GM23338 (cell line): ENCODE data around the gene RPN2. TPM values are rescaled to one million over a fixed set of nuclear protein-coding genes. Genes with fewer than 3 reads are reported as not detected.
A peak's percentile ranks its signal among the peaks of the same experiment; 100 is the strongest.

Source experiments
- ATAC-seq: fragments of 200-7000 bp; cut with Tn5 transposase; 3 replicates; pipeline ENCODE4 v1.9.1; 2020
- DNase-seq: peaks from one replicate; pipeline ENCODE4 v3.0.0-alpha.2; 2015; ENCODE audit warnings: low spot score
- H2AFZ ChIP-seq: fragments of 200-600 bp; sonication (generic); 2 replicates; pipeline ENCODE4 v1.8.0; 2016; ENCODE audit warnings: antibody characterized with exemption, mild to moderate bottlenecking, moderate library complexity
- H3F3A ChIP-seq: fragments of 200-600 bp; sonication (generic); replicated peaks from 2 replicates; pipeline ENCODE4 v1.8.0; 2017; ENCODE audit warnings: antibody characterized with exemption, mixed run types, low read depth
- H3K27ac ChIP-seq: fragments of 200-600 bp; sonication (generic); 2 replicates; pipeline ENCODE4 v1.6.1; 2016; ENCODE audit warnings: low read depth
- H3K27me3 ChIP-seq: fragments of 200-600 bp; sonication (generic); 2 replicates; pipeline ENCODE4 v1.8.0; 2016; ENCODE audit warnings: mild to moderate bottlenecking, mixed run types, moderate library complexity; ENCODE audit not compliant: insufficient read depth
- H3K36me3 ChIP-seq: fragments of 200-600 bp; sonication (generic); 2 replicates; pipeline ENCODE4 v1.8.0; 2016; ENCODE audit warnings: mild to moderate bottlenecking; ENCODE audit not compliant: insufficient read depth
- H3K4me1 ChIP-seq: fragments of 200-600 bp; sonication (generic); 2 replicates; pipeline ENCODE4 v1.8.0; 2016; ENCODE audit warnings: mild to moderate bottlenecking, moderate library complexity; ENCODE audit not compliant: insufficient read depth
- H3K4me2 ChIP-seq: fragments of 200-600 bp; sonication (generic); 2 replicates; pipeline ENCODE4 v1.7.1; 2017; ENCODE audit warnings: mixed run types
- H3K4me3 ChIP-seq: fragments of 200-600 bp; sonication (generic); 2 replicates; pipeline ENCODE4 v1.6.1; 2016; ENCODE audit warnings: mixed run types
- H3K79me2 ChIP-seq: fragments of 200-600 bp; sonication (generic); replicated peaks from 2 replicates; pipeline ENCODE4 v1.8.0; 2017; ENCODE audit warnings: mild to moderate bottlenecking; ENCODE audit not compliant: insufficient read depth
- H3K9me2 ChIP-seq: fragments of 200-600 bp; sonication (generic); 2 replicates; pipeline ENCODE4 v1.8.0; 2017; ENCODE audit not compliant: insufficient read depth
- H4K20me1 ChIP-seq: fragments of 200-600 bp; sonication (generic); replicated peaks from 2 replicates; pipeline ENCODE4 v1.8.0; 2017; ENCODE audit warnings: mild to moderate bottlenecking; ENCODE audit not compliant: insufficient read depth
- H3K27ac Mint-ChIP-seq: 2 replicates; pipeline ENCODE4 v1.8.0; 2020; ENCODE audit warnings: inconsistent platforms, mild to moderate bottlenecking, moderate library complexity, mixed read lengths
- H3K27me3 Mint-ChIP-seq: 3 replicates; pipeline ENCODE4 v1.8.0; 2022; ENCODE audit warnings: low read depth, mild to moderate bottlenecking, moderate library complexity, mixed read lengths, inconsistent platforms; ENCODE audit not compliant: insufficient read depth, poor library complexity
- H3K36me3 Mint-ChIP-seq: 3 replicates; pipeline ENCODE4 v1.8.0; 2021; ENCODE audit warnings: low read depth, mild to moderate bottlenecking, inconsistent platforms, moderate library complexity, mixed read lengths
- H3K4me1 Mint-ChIP-seq: 3 replicates; pipeline ENCODE4 v1.8.0; 2020; ENCODE audit warnings: mild to moderate bottlenecking, inconsistent platforms, mixed read lengths
- H3K4me3 Mint-ChIP-seq: 3 replicates; pipeline ENCODE4 v1.8.0; 2021; ENCODE audit warnings: moderate library complexity, mild to moderate bottlenecking, inconsistent platforms, mixed read lengths
- H3K9me3 Mint-ChIP-seq: 3 replicates; pipeline ENCODE4 v1.8.0; 2020; ENCODE audit warnings: moderate library complexity, mild to moderate bottlenecking, inconsistent platforms, mixed read lengths
- CREB1 ChIP-seq: fragments of 250-450 bp; sonication (Bioruptor Pico); IDR thresholded peaks from 2 replicates; pipeline ENCODE4 v1.5.0; 2020; ENCODE audit warnings: low read depth, mild to moderate bottlenecking, moderate library complexity
- CTCF ChIP-seq, 2 experiments: fragments of 200-600 bp in 1 of 2; sonication (generic) in 1 of 2; conservative IDR thresholded peaks; 2 replicates each; pipeline versions ENCODE4 v1.5.1 to v1.6.1; 2016 to 2017; ENCODE audit warnings: antibody characterized with exemption in 2 of 2, low read depth in 2 of 2, mild to moderate bottlenecking in 2 of 2, moderate library complexity in 1 of 2
- ETS1 ChIP-seq: IDR thresholded peaks from 2 replicates; pipeline ENCODE4 v1.6.1; 2016; ENCODE audit warnings: antibody characterized with exemption
- EZH2 ChIP-seq: fragments of 200-600 bp; sonication (generic); IDR thresholded peaks from one replicate; pipeline ENCODE4 v1.8.0; 2017; ENCODE audit warnings: antibody characterized with exemption, mild to moderate bottlenecking, low read depth; ENCODE audit not compliant: unreplicated experiment
- EZH2phosphoT487 ChIP-seq: fragments of 200-600 bp; sonication (generic); IDR thresholded peaks from one replicate; pipeline ENCODE4 v1.8.1; 2018; ENCODE audit warnings: antibody characterized with exemption; ENCODE audit not compliant: unreplicated experiment
- JUNB ChIP-seq: IDR thresholded peaks from one replicate; pipeline ENCODE4 v1.6.1; 2016; ENCODE audit warnings: antibody characterized with exemption; ENCODE audit not compliant: unreplicated experiment
- NANOG ChIP-seq: IDR thresholded peaks from 2 replicates; pipeline ENCODE4 v1.6.1; 2016; ENCODE audit warnings: antibody characterized with exemption, borderline replicate concordance
- POLR2AphosphoS5 ChIP-seq: IDR thresholded peaks from 2 replicates; pipeline ENCODE4 v1.6.1; 2016; ENCODE audit warnings: antibody characterized with exemption, low read depth
- REST ChIP-seq: IDR thresholded peaks from one replicate; pipeline ENCODE4 v1.6.1; 2018; ENCODE audit warnings: antibody characterized with exemption; ENCODE audit not compliant: unreplicated experiment
- STAT1 ChIP-seq: IDR thresholded peaks from one replicate; pipeline ENCODE4 v1.6.1; 2016; ENCODE audit warnings: antibody characterized with exemption; ENCODE audit not compliant: unreplicated experiment
- ZNF114 ChIP-seq: fragments of 250-450 bp; sonication (Bioruptor Pico); IDR thresholded peaks from 2 replicates; pipeline ENCODE4 v1.5.0; 2020; ENCODE audit warnings: mild to moderate bottlenecking, moderate library complexity
- ZNF331 ChIP-seq: fragments of 250-450 bp; sonication (Bioruptor Pico); IDR thresholded peaks from 2 replicates; pipeline ENCODE4 v1.5.0; 2020; ENCODE audit warnings: low read depth, mild to moderate bottlenecking, moderate library complexity
- ZNF462 ChIP-seq: fragments of 250-450 bp; sonication (Bioruptor Pico); IDR thresholded peaks from 2 replicates; pipeline ENCODE4 v1.5.0; 2020; ENCODE audit warnings: mild to moderate bottlenecking, moderate library complexity
- polyA plus RNA-seq: library from polyadenylated mRNA; unstranded; fragments of >200 nt; fragmentation: Nextera tagmentation; extraction: Ambion mirVana; gene quantifications from 2 replicates; pipeline ENCODE4 v1.2.1, GENCODE V29; 2016
- total RNA-seq: library from RNA; depleted of rRNA; stranded (reverse); fragments of >200 nt; shearing (Covaris generic); gene quantifications from 2 replicates; pipeline ENCODE4 v1.2.3, GENCODE V29; 2014

RPN2 gene
- total and polyA plus RNA-seq, 2 experiments from 2014 or later: 244 to 302 TPM

GRCh38 chr20:37189416-37190016, 10.4 kb downstream of the RPN2 start:
- Histone ChIP-seq H3K4me1 (peaks cover 14% of the 10 kb centered on the region; the same call in 1 of the 2 replicates), H3K9me2 (no peaks in the 10 kb centered on the region), H3K4me2 (no peak overlapping the region), H3K27me3 (no peaks in the 10 kb centered on the region), H3K4me3 (no peak overlapping the region), H3F3A (peaks cover 6% of the 10 kb centered on the region), H3K36me3 (peaks cover 30% of the 10 kb centered on the region), H2AFZ (no peak overlapping the region), H3K79me2 (peaks cover 96% of the 10 kb centered on the region), H3K27ac (peak overlapping the region; percentile 68), H4K20me1 (peaks cover 84% of the 10 kb centered on the region)
- Mint-ChIP-seq H3K4me3 (no peak overlapping the region), H3K9me3 (no peaks in the 10 kb centered on the region), H3K27ac (no peak overlapping the region), H3K4me1 (peaks cover 19% of the 10 kb centered on the region), H3K36me3 (peaks cover 60% of the 10 kb centered on the region), H3K27me3 (peaks cover 8% of the 10 kb centered on the region)
- no peak for ATAC-seq
- no peak for TF ChIP-seq EZH2
- TF ChIP-seq EZH2phosphoT487: no peak
- TF ChIP-seq ETS1: no peak
- TF ChIP-seq ZNF331 (CRISPR knock-in tag): no peak
- no peak for TF ChIP-seq ZNF462 (CRISPR knock-in tag)
- TF ChIP-seq JUNB: no peak
- TF ChIP-seq CREB1: no peak
- TF ChIP-seq REST: no peak
- no peak for TF ChIP-seq ZNF114 (CRISPR knock-in tag)
- TF ChIP-seq NANOG: no peak
- TF ChIP-seq POLR2AphosphoS5: no peak
- TF ChIP-seq CTCF (conservative IDR thresholded peaks at IDR 0.05; ENCODE audit: low read depth in 2 of 2): no peak
- TF ChIP-seq STAT1: no peak
- DNase-seq: no peak
